Vagina (tissue), 2 donors: ENCODE measurements around the gene PRKAG2. TPM values are rescaled to one million over a fixed set of nuclear protein-coding genes. Genes with fewer than 3 reads are reported as not detected.
A peak's percentile ranks its signal among the peaks of the same experiment; 100 is the strongest.

Source experiments
- DNase-seq, 2 donors: peaks; one replicate each; pipeline ENCODE4 v3.0.0-alpha.2; 2017; ENCODE audit errors: extremely low spot score in 2 of 2
- H3K27ac ChIP-seq: fragments of 200-600 bp; sonication (generic); one replicate; pipeline ENCODE4 v1.5.1; 2019
- H3K27me3 ChIP-seq: fragments of 200-600 bp; sonication (generic); one replicate; pipeline ENCODE4 v1.5.1; 2019
- H3K36me3 ChIP-seq, 2 donors: fragments of 200-600 bp; sonication (generic); one replicate each; pipeline ENCODE4 v1.5.1; 2017 to 2019
- H3K4me1 ChIP-seq: fragments of 200-600 bp; sonication (generic); one replicate; pipeline ENCODE4 v1.5.1; 2019
- H3K4me3 ChIP-seq, 2 donors: fragments of 200-600 bp; sonication (generic); 1 replicate in 1 of 2; 2 replicates in 1 of 2; pipeline ENCODE4 v1.5.1; 2016 to 2019
- H3K9me3 ChIP-seq: fragments of 200-600 bp; sonication (generic); one replicate; pipeline ENCODE4 v1.5.1; 2019
- CTCF ChIP-seq, 3 experiments: fragments of 450-650 bp in 2 of 3; fragments of 200-600 bp in 1 of 3; sonication (generic) in 1 of 3; IDR thresholded peaks; one replicate each; pipeline ENCODE4 v1.5.1; 2017 to 2019; ENCODE audit warnings: antibody characterized with exemption in 3 of 3, mild to moderate bottlenecking in 2 of 3, moderate library complexity in 2 of 3
- POLR2A ChIP-seq, 2 donors: fragments of 450-650 bp; IDR thresholded peaks; one replicate each; pipeline ENCODE4 v1.6.1; 2017; ENCODE audit warnings: antibody characterized with exemption in 2 of 2, mild to moderate bottlenecking in 2 of 2, moderate library complexity in 2 of 2
- POLR2AphosphoS5 ChIP-seq, 2 donors: sonication (generic); formaldehyde crosslinking; IDR thresholded peaks; one replicate each; pipeline ENCODE4 v1.9.0; 2017; ENCODE audit warnings: antibody characterized with exemption in 2 of 2, mild to moderate bottlenecking in 2 of 2, low read depth in 1 of 2; ENCODE audit not compliant: insufficient read depth in 1 of 2
- intact Hi-C: fragments of 100-400 bp; cut with DNase I; formaldehyde crosslinking; loops from one replicate; pipeline ENCODE4 v1.15.1; 2023
- total RNA-seq: library from RNA; depleted of rRNA; stranded (reverse); fragments of >200 nt; gene quantifications from one replicate; pipeline ENCODE4 v1.2.3, GENCODE V29; 2016

The PRKAG2 gene
- total RNA-seq, 1 donor from 2014 or later, result 25.0 TPM

- Histone ChIP-seq H3K27ac (peak overlapping the region; percentile 82), H3K27me3 (no peaks in the 10 kb centered on the region), H3K36me3 (no peaks in the 10 kb centered on the region), H3K4me3 (no peak overlapping the region), H3K4me1 (peaks cover 62% of the 10 kb centered on the region), H3K9me3 (no peaks in the 10 kb centered on the region)
- no peak for DNase-seq
- no peak for TF ChIP-seq CTCF (IDR thresholded peaks at IDR 0.05)
- no peak for TF ChIP-seq POLR2AphosphoS5 (IDR thresholded peaks at IDR 0.05; ENCODE audit: insufficient read depth in 1 of 2, low read depth in 1 of 2)
- TF ChIP-seq POLR2A (IDR thresholded peaks at IDR 0.05), result no peak
- intact Hi-C loops, result loop anchor here (5.0 to 10.0 kb wide), 2 partner anchors 121 to 294 kb away; no protein-coding TSS in a partner anchor
Observed at GRCh38 chr7:151756076-151756731, 120.7 kb downstream of the PRKAG2 start.

GRCh38 chr7:151755131-151755801 is 121.6 kb downstream of the PRKAG2 start:
- Histone ChIP-seq H3K4me1 (peaks cover 62% of the 10 kb centered on the region), H3K27me3 (no peaks in the 10 kb centered on the region), H3K4me3 (no peak overlapping the region), H3K27ac (peak overlapping the region; percentile 82), H3K36me3 (no peaks in the 10 kb centered on the region), H3K9me3 (no peaks in the 10 kb centered on the region)
- intact Hi-C loops, result loop anchor here (5.0 to 10.0 kb wide), 2 partner anchors 120 to 293 kb away; no protein-coding TSS in a partner anchor
- no peak for TF ChIP-seq POLR2A (IDR thresholded peaks at IDR 0.05)
- TF ChIP-seq POLR2AphosphoS5 (IDR thresholded peaks at IDR 0.05; ENCODE audit: insufficient read depth in 1 of 2, low read depth in 1 of 2), result peak in 1 of 2 donors; percentile 40
- DNase-seq, result peak in 1 of 2 donors; percentile 93

GRCh38 chr7:151754688-151755130 is 122.2 kb downstream of the PRKAG2 start:
- intact Hi-C loops, result loop anchor here (5.0 to 10.0 kb wide), 2 partner anchors 120 to 292 kb away; no protein-coding TSS in a partner anchor
- no peaks in the 10 kb centered on the region for H3K36me3 ChIP-seq
- no peaks in the 10 kb centered on the region for H3K9me3 ChIP-seq
- DNase-seq, result no peak
- peak overlapping the region; percentile 82 for H3K27ac ChIP-seq
- no peak overlapping the region for H3K4me3 ChIP-seq
- peaks cover 61% of the 10 kb centered on the region for H3K4me1 ChIP-seq
- H3K27me3 ChIP-seq, result no peaks in the 10 kb centered on the region
- no peak for TF ChIP-seq POLR2A (IDR thresholded peaks at IDR 0.05)
- no peak for TF ChIP-seq CTCF (IDR thresholded peaks at IDR 0.05)
- no peak for TF ChIP-seq POLR2AphosphoS5 (IDR thresholded peaks at IDR 0.05; ENCODE audit: insufficient read depth in 1 of 2, low read depth in 1 of 2)

GRCh38 chr7:151754142-151754590 is 122.7 kb downstream of the PRKAG2 start:
- H3K36me3 ChIP-seq, result no peaks in the 10 kb centered on the region
- H3K4me3 ChIP-seq, result no peak overlapping the region
- H3K27me3 ChIP-seq, result no peaks in the 10 kb centered on the region
- H3K9me3 ChIP-seq, result no peaks in the 10 kb centered on the region
- intact Hi-C loops, result loop anchor here (10.0 kb wide), 1 partner anchor 119 kb away; no protein-coding TSS in a partner anchor
- TF ChIP-seq POLR2A (IDR thresholded peaks at IDR 0.05) (no peak), CTCF (IDR thresholded peaks at IDR 0.05) (peak; percentile 61 to 85 (median 71)), POLR2AphosphoS5 (IDR thresholded peaks at IDR 0.05; ENCODE audit: insufficient read depth in 1 of 2, low read depth in 1 of 2) (peak; percentile 92)
- peak overlapping the region; percentile 82 for H3K27ac ChIP-seq
- peaks cover 56% of the 10 kb centered on the region for H3K4me1 ChIP-seq
- DNase-seq, result no peak

- no peaks in the 10 kb centered on the region for H3K27me3 ChIP-seq
- DNase-seq, result no peak
- no peaks in the 10 kb centered on the region for H3K36me3 ChIP-seq
- TF ChIP-seq POLR2AphosphoS5 (IDR thresholded peaks at IDR 0.05; ENCODE audit: insufficient read depth in 1 of 2, low read depth in 1 of 2), result no peak
- TF ChIP-seq POLR2A (IDR thresholded peaks at IDR 0.05), result no peak
- TF ChIP-seq CTCF (IDR thresholded peaks at IDR 0.05), result no peak
- no peaks in the 10 kb centered on the region for H3K9me3 ChIP-seq
- H3K27ac ChIP-seq, result no peak overlapping the region
- H3K4me3 ChIP-seq, result no peak overlapping the region
- intact Hi-C loops, result loop anchor here (10.0 kb wide), 1 partner anchor 118 kb away; no protein-coding TSS in a partner anchor
- peaks cover 45% of the 10 kb centered on the region for H3K4me1 ChIP-seq
Observed at GRCh38 chr7:151752816-151753595, 123.9 kb downstream of the PRKAG2 start.
